Peyer's patch (tissue), 4 donors: ENCODE results near the gene EIF4E2.

Source experiments
- CTCF ChIP-seq, 6 experiments: fragments of 450-650 bp in 4 of 6; fragments of 200-600 bp in 2 of 6; sonication (generic) in 1 of 6; IDR thresholded peaks; one replicate each; pipeline ENCODE4 v1.5.1; 2017 to 2019; ENCODE audit warnings: antibody characterized with exemption in 6 of 6, mild to moderate bottlenecking in 3 of 6, moderate library complexity in 1 of 6
- POLR2A ChIP-seq, 2 donors: fragments of 450-650 bp; IDR thresholded peaks; one replicate each; pipeline ENCODE4 v1.5.1; 2017; ENCODE audit warnings: antibody characterized with exemption in 2 of 2, mild to moderate bottlenecking in 2 of 2, moderate library complexity in 2 of 2

- TF ChIP-seq CTCF (IDR thresholded peaks at IDR 0.05), result no peak
- TF ChIP-seq POLR2A (IDR thresholded peaks at IDR 0.05), result no peak
Measured at GRCh38 chr2:232506709-232507108, 43.8 kb upstream of the EIF4E2 start.
